IPS-NIHi11 (cell line): ENCODE data around the gene YEATS4.

Source experiments
- DNase-seq: peaks from one replicate; pipeline ENCODE4 v3.0.0; 2012; ENCODE audit warnings: mixed read lengths, low spot score

The YEATS4 gene

GRCh38 chr12:69342421-69342820 is 17.1 kb upstream of the YEATS4 start:
- DNase-seq = no peak

DNA sequence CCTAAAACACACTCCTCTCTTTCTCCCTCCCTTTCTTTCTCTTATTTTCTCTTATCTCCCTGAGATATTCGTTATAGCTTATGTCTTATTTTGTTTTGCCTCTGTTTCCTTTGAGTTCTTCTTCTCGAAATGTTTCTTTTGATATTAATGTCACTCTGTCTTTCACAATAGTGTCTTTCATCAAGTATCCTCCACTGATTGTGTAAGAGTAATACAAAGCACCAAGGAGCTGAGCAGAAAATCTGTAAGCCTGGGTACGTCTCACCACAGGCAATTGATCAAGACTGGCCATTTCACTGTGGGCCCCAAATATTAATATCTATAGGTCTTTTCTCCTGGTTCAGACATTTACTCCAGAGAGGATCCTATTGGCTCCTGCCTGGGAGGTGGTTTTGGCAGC is 16.2 kb upstream of the YEATS4 start:
- DNase-seq = no peak

DNA sequence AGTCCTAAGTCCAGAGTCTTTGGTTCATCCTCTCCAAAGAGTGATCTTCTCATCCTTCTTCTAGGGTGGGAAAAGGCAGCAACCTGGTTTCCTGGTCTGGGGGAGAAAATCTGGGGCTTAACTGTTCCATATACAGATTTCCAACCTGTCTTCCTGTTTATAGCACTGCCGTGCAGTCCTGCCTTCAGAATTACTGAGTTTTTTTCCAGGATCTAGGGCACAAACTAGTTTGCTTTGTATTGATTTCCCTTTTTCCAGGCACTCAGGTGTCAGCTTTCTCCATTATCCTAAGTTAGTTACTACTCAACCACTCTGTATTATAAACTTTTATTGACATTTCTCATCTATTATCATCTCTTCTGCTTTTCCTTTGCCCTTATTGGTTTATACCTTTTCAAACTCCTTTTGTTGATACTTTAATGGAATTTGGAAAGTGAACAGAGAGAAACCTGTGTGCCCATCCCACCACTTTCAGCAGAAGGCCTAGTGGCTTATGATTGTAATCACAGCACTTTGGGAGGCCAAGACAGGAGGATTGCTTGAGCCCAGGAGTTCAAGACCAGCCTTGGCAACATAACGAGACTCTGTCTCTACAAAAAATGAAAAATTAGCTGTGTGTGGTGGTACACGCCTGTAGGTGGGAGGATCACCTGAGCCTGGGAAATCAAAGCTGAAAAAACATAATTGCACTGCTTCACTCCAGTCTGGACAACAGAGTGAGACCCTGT is 15.5 kb upstream of the YEATS4 start:
- DNase-seq = no peak

- no peak for DNase-seq
Observed at GRCh38 chr12:69345077-69345476, 14.5 kb upstream of the YEATS4 start.

- no peak for DNase-seq
Observed at GRCh38 chr12:69345742-69346141, 13.8 kb upstream of the YEATS4 start.

DNA sequence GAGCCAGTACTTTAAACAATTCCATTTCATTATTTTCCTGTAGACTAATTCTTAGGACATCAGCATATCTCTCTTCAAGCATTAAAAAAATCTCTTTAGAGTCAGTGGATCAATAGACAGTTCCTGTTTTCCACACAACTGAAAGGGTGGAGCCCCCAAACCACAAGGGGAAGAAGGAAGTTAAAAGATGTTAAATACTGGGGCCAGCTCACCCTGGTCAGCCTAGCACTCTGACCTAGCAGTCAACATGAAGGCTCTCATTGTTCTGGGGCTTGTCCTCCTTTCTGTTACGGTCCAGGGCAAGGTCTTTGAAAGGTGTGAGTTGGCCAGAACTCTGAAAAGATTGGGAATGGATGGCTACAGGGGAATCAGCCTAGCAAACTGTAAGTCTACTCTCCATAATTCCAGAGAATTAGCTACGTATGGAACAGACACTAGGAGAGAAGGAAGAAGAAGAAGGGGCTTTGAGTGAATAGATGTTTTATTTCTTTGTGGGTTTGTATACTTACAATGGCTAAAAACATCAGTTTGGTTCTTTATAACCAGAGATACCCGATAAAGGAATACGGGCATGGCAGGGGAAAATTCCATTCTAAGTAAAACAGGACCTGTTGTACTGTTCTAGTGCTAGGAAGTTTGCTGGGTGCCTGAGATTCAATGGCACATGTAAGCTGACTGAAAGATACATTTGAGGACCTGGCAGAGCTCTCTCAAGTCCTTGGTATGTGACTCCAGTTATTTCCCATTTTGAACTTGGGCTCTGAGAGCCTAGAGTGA is 11.2 kb upstream of the YEATS4 start, which contains the start of gene LYZ:
LYZ (plus strand) TSS at position 220 of the 777 bp plus-strand sequence; CDS start at position 248, 28 bp downstream.
- no peak for DNase-seq

DNA sequence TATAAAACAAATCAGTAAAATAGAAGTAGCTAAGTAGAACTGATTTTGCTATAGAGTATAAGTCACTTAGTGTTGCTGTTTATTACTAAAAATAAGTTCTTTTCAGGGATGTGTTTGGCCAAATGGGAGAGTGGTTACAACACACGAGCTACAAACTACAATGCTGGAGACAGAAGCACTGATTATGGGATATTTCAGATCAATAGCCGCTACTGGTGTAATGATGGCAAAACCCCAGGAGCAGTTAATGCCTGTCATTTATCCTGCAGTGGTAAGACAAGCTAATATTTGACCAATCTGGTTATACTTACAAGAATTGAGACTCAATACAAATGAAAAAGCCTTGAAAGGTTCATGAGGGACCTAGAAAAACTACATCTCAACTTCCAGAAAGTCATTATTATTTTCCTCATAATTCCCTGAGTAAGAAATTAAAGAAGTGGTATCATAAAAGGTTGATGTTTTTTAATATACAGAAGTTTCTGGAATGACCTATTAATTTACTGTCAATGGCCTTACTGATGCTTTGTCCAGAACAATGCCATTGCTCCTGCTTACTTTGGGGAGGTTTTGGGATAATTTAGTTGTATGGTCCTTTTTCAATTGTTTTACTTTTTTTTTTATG is 9.4 kb upstream of the YEATS4 start:
- no peak for DNase-seq

- DNase-seq = no peak
Observed at GRCh38 chr12:69350777-69351176, 8.8 kb upstream of the YEATS4 start.

DNA sequence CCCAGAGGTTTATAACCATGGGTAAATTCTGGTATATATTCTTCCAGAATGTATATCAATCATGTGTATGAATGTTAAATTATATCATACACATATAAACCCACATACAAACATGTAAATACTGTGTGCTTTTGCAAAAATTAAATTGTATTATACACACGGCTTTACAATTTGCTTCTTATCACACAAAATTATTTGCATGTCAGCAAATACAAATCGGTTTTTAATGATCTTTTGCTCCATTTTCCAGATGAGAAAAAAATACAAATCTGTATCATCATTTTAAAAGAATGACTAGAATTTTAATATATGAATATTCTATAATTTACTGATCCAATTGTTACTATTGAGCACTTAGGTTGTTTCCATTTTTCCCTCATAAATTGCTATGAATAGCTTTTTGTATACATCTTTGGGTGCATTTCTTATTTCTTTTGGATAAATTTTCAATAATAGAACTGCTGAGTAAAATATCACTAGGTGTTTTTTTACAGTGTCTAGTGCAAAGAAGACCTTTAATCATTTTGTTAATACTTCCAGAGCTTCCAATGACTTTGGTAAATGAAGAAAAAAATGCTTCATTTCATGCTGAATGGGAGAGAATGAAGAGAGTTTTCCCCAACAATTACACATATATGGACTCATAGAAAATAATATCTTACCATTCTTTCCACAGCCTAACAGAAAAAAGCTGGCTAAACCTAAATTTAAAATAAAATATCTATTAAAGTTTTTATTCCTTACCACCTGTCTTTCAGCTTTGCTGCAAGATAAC is 7.9 kb upstream of the YEATS4 start:
- DNase-seq = no peak

DNA sequence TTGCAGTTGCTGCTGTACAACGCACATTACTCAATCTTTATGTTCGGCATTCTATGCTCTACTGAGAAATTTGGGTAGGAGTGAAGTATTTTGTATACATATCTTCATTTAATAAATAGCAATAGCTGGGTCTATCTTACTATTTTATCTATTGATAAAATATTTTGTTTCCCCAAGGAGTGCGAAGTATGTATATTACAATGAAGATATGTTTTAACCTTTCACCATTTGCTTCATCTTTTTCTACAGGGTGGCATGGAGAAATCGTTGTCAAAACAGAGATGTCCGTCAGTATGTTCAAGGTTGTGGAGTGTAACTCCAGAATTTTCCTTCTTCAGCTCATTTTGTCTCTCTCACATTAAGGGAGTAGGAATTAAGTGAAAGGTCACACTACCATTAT is 6.6 kb upstream of the YEATS4 start:
- no peak for DNase-seq

DNA sequence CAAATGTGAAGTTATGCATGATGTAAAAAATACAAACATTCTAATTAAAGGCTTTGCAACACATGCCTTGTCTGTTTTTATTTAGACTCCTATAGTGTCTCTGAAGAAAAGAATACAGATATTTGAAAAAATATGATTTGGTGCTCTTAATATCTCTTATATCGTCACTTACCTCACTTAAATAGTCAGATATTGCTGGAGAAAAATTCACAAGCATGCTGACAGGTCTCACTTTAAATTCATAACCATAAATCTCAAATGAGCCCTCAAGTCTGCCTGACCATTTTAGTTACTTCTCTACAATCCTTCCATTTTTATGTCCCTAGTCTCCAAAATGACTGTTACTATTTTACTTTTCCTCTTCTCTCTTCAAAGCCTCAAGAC is 5.4 kb upstream of the YEATS4 start:
- no peak for DNase-seq

- no peak for DNase-seq
Observed at GRCh38 chr12:69354556-69355187, 4.9 kb upstream of the YEATS4 start.

DNA sequence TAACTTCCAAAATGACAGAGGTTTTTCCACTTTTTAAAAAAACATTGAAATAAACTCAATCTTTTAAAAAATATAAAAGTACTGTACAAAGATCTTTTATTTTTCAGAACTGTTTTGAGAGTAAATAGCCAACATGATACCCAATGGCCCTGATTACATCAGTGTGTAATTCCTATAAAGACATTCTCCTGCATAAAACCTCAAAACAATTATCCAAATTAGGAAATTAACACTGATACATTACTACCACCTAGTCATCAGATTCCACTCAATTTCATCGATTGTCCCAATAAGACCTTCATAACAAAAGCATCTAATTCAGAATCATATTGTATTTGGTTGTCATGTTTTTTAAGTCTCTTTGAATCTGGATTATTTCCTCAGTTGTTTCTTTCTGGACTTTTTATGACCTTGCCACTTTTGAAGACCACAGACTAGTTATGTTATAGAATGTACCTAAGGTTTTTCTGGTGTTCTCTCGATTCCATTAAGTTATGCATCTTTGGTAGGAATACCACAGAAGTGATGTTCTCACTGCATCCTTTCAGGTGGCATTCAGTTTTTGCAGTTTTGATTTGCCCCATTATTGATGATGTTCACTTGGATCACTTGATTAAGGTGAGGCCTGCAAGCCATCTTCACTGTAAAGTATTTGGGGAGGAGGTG is 4.0 kb upstream of the YEATS4 start:
- no peak for DNase-seq

DNA sequence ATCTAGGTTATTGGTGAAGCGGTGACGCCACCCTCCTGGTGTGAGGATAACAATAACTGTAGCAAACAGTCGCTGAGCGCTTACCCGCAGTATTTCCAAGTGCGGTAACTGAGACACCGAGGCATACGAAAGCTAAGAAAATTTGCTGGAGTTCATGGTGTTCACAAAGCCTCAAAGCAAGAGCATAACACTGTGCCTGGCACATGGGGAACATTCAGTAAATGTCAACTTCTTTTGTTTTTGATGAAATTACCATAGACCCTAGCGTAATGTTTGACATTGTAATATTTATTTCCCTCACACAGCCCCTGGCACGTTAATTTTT is 767 bp downstream of the YEATS4 start:
- no peak for DNase-seq

GRCh38 chr12:69366796-69367195 is 7.3 kb downstream of the YEATS4 start:
- DNase-seq = no peak

- DNase-seq = no peak
Observed at GRCh38 chr12:69368171-69368570, 8.6 kb downstream of the YEATS4 start.

DNA sequence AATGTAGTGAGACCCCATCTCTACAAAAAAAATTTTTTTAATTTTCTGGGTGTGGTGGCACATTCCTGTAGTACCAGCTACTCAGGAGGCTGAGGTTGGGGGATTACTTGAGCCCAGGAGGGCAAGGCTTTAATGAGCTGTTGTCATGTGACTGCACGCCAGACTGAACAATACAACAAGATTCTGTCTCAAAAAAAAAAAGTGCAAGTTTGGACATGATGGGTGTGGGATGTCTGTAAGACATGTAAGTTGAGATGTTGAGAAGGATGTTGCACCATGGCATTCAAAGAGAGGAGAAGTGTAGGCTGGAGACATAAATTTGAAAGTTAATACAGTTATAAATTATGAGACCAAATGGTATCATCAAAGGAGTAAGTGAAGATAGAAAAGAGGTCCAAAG is 23.5 kb downstream of the YEATS4 start:
- no peak for DNase-seq

DNA sequence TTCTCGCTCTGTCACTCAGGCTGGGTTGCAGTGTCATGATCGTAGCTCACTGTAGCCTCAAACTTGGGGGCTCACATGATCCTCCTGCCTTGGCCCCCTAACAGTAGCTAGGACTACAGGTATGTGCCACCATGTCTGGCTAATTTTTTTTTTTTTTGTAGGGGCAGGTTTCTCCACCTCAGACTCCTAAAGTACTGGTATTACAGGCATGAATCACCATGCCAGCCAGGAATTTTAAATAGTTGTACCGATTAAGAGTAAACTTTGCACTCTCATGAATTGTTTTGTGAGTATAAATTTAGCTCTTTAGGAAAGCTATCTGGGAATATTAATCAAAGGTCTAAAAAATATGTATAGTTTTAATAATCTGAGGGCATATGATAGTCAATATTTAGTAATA is 25.5 kb downstream of the YEATS4 start:
- DNase-seq = no peak

- DNase-seq = no peak
Observed at GRCh38 chr12:69386921-69387320, 27.4 kb downstream of the YEATS4 start.

DNA sequence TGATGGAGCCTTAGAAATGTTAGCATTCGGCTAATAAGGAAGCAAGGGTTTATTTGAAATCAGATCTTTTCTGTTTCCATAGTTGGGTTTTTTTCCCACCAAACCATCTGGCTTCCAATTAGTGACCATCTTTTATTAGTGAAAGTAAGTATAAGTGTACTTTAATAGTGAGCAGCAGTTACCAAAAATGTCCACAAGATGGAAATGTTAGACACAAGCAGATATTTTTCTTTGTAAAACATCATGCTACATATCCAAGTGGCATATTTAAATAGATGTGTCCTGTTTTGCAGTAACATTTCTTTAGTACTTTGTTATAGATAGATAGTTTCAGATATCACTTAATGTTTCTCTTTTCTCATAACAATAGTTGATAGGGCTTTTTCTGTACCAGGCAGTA is 28.8 kb downstream of the YEATS4 start:
- DNase-seq = no peak

GRCh38 chr12:69389831-69390230 is 30.3 kb downstream of the YEATS4 start:
- DNase-seq = no peak
